HG02763 (cell line): Measurements from ENCODE around the gene FEM1B.

Source experiments
- ATAC-seq: cut with Tn5 transposase; IDR thresholded peaks from one replicate; pipeline ENCODE4 v1.9.1; 2021; ENCODE audit warnings: mild to moderate bottlenecking, moderate library complexity; ENCODE audit not compliant: unreplicated experiment

FEM1B gene

DNA sequence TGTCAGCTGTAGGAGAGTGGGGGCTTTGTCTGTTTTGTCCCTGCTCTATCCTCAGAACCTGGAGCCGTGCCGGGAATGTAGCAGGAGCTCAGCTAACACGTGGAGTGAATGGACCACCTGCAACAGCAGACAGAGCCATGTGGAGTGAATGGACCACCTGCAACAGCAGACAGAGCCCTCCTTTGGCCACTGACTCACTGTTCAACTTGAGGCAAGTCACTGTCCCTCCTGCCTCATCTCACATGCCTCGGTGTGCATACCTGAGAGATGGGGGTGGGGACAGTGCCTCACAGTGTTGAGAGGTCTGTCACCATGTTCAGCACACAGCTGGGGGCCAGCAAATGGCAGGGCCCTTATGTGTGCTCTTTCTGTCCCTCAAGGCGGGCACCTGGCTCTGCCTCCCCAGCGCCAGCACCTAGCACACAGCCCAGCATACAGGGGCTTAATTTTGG is 27.9 kb downstream of the FEM1B start:
- ATAC-seq, result no peak

DNA sequence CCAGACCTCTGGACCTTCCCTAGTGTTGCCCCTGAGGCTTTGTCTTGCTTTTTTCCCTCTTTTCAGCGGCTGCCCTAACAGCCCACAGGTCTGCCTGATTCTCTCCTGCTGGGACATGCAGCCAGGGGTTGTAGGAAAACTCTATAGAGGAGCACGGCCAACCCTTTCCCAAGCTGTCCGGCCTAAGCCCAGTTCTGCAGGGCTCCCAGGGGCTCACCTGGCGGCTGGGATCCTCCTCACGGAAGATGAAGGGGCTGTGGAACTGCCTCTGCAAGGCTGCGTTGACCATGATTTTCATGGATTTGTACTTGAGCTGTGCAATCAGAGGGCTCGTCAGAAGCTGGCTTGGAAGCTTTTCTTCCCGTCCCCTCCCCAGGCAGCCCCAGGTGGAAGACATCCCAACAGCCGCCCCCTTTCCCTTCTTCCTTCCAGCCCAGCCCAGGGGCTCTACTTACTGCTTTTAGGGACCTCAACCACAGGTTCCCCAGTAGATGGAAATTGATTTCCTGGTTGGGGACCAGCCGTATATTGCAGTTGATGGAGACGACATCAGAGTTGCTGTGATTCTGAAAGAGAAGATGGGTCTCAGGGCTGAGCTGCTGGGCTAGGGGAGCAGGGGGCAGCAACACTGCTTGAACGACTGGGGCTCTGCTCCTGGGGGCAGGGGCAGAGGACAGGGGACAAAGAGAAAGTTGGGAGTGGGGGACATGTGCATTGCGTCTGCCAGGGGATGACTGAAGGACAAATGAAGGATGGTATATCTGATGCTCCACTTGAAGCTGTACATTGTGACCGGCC is 29.8 kb downstream of the FEM1B start:
- ATAC-seq, result no peak

DNA sequence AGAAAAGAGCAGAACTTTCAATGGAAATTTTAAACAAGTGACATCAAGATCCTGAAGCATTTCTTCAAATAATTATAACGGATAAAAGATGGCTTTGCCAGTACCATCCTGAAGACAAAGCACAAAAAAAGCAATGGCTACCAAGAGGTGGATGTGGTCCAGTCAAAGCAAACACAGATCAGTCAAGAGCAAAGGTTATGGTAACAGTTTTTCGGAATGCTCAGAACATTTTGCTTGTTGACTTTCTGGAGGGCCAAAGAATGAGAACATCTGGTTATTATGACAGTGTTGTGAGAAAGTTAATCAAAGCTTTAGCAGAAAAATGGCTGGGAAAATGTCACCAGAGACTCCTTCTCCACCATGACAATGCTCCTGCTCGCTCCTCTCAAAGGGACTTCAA is 31.5 kb downstream of the FEM1B start:
- ATAC-seq, result no peak

DNA sequence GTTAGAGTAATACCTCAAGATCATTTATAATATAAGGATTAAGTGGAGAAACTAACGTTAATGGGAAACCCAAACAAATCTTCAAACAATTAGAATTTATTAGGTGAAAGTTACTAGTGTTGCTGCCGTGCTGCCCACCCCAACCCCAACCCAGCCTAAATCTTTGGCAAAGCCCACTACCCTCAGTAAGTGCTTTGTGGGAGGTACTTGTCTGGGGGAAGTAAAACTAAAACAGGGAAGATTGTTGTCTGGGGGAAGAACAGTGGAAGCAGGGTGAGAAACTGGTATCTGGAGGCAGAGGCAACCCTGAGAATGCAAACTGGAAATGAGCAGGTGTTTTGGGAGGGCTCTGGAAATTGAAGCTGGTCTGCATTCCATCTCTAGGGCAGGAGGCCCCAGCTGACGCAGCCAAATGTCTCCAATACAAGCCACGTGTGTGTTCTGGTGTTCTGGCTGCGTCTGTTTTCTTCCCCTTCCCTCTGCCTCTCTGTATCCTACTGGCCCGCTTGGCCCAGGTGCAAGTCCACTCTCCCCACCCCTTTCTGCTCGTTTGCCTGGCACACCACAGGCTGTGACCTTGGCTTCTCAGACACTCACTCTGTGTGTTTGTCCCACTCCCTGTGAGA is 32.7 kb downstream of the FEM1B start:
- no peak for ATAC-seq

DNA sequence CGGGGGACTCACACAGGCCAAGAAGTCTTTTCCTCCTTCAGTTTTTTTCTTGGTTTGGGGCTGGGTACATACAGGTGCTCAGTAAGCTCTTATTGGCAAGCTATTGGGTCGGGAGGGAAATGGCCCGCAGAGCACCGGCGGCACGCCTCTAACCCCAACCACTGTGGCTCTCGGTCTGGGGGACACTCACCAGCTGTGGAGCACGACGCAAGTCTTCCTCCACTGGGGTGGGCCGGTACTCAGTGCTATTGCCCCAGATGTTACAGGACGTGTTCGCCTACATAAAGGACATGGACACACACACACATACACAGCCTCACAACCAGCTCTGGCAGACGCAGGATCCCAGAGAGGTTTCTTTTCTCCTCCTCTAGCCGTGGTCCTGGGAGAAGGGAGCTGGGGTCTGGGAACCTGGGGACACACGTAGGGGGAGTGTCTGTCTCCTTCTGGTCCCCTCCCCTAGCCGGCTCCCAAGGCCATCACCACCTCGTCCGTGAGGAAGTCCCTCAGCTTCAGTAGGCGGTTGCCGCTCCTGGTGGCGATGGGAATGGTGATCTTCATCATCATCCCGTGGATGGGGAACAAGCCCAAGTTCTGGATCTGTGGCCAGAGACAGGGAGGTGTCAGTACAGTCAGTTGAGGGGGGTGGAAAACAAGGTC is 33.4 kb downstream of the FEM1B start:
- no peak for ATAC-seq

DNA sequence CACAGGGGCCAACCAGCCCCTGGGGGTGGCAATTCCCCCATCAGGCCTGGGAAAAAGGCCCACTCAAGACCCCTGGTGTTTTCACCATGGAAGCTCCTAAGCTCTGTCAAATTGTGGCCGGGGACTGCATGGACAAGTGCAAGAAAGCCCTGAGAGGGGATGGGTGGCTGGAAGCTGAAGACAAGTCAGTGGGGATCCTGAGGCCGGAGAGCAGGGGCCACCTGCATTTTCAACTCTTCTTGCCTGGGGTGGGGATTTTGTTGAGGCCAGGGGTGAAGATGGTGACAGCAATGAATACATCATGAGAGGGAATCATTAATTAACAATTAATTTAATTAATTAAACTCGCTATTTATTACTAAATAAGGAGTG is 33.9 kb downstream of the FEM1B start:
- no peak for ATAC-seq

DNA sequence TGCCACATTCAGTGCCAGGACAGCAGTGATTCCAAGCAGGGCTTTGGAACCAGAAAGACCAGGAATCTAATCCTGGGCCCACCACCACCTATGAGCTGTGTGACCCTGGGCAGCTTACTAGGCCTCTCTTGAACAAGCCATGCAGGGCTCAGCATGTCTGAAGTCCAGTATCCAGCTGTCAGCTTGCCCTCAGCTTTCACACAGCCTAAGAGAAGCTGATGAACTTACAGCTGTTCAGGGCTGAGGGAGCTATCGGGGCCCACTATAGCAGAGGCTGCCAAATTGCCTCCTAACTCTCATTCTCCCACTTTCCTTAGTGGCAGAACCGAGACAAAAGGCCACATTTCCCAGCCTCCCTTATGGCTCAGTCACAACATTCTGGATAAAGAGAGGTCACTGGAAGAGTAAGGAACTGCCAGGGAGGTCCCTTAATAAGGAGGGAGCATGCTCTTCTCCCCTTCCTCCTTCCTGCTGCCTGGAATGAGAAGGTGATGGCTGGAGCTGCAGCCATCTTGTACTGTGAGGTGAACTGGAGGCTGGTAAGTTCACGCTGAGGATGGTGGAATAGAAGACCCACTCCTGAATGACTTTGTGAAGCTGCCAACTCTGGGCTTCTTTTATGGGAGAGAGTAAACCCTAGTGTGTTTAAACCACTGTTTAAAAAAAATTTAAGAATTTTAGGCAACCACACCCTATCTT is 34.5 kb downstream of the FEM1B start:
- ATAC-seq, result no peak

DNA sequence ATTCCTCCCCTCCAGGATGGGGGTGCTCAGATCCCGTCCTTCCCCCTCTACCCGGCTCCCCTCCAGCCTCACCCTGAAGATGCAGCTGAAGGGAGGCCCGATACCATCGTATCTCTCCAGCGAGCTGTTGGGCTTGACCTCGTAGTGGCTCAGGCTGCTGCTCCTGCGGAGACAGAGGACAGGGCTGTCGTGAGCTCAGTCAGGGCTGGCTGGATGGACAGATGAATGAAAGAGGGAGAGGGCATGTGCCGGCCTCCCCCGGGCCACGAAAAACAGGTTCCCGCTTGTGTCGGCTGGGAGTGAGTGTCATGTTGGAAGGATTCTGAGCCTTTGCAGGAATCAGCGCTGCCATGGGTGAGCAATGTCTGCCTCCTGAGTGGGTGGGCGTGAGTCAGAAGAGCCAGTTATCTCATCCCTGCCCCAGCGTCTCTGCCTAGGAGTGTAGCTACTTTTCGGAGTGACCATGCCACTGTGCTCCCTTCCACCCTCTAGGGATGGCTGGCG is 35.2 kb downstream of the FEM1B start:
- ATAC-seq, result no peak

DNA sequence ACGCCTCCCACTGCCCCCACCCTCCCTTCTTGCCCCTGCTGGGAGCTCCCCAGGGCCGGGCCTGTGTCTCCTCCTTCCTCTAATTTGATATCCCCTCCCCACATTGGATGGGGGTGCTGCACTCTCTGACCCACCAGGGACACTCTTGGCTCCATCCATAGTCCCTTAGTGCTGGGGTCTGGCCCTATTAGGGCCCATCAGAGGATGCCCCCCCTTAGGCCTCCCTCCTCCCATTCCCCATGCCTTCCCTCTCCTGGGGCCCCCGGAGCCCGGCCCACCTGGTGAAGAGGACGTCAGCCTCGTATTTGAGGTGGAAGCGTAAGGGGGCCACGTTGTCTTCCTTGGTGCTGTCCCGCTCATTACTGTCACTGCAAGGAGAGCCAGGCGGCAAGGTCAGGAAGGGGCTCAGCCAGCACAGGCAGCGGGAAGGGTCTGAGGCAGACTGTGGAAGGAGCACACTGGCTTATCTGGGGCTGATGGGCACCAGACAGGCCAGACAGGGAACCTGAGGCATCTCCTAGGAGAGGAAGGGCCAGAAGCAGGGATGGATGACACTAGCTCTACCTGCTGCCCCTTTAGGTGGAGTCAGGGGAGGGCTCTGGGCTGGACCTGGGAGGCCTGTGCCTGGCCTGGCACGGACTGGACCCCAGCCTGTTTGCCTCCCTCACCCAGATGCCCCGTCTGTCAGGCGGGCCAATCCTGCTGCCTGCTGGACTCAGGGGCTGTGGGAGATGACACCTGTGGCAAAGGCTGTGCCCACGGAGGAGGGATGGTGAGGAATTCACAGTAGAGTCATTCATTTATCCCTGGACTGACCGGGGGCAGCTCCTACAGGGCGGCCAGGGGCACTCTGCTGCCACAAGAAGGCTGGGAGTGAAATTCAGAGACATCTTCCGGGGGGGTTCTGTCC is 36.2 kb downstream of the FEM1B start:
- ATAC-seq, result no peak

DNA sequence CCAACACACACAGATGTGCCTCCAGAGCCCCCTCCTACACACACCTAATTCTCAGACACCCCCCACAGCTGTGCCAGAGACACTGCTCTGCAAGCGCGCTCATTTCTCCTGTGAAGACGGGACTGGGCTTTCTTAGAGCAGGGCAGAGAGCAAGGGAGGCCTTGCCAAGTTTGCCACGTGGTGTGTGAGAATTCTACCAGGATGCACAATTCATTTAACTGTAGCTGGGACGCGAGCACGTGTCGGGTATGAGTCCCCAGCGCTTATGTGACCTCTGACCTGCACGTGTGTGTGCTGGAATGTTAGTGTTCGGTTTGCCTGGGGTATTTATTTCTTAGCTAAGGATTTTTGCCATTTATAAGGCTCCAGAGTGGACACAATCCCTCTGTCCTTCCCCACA is 37.0 kb downstream of the FEM1B start:
- no peak for ATAC-seq

DNA sequence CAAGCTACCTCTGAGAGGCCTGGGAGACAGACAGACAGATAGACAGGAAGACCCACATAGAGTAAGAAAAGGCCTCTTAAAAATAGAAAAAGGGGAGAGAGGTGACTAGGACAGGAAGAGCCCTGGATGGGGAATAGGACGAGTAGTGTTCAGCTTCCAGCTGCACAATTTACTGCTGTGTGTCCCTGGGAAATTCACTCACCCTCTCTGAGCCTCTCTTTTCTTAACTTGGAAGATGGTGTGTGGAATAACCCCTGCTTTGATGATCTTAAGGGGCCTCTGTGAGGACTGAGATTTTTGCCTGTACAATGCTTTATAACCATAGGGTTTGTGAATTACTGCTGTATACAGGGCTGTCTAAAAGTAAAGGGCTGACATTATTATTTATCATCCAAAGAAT is 37.5 kb downstream of the FEM1B start:
- no peak for ATAC-seq

DNA sequence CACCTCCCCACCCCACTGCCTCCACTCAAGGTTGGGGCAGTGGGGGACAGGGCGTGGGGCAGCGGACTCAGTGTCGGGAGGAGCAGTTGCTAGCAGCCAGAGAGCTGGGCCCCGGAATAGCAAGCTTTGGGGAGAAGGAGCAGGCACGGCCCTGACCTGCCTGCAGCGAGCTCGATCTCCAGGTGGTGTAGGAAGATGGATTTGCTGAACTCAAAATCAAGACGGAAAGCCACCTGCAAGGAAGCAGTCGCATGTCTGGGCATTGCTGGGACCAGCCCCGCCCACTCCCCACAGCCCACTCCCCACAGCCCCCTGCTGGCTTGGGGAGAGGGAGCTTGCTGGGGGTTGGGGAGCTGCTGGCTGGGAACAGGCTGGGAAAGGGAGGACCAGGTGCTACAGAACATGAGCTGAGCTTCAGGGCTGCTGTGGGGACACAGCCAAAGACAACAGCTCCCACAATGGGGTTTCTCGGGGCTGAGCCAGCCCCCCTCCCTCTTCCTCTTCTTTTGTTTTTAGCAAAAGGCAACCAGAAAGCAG is 38.0 kb downstream of the FEM1B start:
- no peak for ATAC-seq

DNA sequence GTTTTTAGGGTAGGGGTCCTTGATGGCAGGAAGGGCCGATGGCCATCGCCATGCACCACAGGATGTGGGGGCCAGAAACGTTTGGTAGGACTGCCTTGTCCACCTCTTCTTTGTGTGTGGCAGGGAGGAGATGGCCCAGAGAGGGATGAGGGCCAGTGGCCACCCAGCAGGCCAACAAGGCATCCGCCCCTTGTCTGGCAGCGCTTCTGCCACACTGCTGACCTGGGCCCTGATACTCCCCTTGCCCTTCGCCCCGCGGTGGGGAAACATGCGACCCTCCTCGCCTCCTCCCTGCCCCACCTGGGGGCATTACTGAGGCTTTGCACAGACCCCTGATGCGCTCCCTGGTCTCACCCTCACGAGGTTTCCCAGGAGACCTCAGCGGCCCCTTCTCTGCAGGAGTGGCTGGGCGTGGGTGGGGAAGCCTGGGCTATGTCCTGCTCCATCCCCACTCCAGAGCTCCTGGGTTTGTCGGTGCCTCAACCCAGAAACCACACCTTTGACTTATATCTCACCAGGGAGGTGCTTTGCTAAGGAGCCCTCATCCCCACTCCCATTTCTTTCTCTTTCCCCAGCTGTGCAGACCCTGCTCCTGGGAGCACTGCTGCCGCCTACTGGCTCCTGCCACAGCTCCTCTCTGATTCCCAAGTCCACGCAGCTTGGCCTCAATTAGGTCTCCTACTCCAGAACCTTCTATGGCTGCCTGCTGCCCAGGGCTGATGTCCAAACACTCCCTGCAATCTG is 38.7 kb downstream of the FEM1B start:
- no peak for ATAC-seq

DNA sequence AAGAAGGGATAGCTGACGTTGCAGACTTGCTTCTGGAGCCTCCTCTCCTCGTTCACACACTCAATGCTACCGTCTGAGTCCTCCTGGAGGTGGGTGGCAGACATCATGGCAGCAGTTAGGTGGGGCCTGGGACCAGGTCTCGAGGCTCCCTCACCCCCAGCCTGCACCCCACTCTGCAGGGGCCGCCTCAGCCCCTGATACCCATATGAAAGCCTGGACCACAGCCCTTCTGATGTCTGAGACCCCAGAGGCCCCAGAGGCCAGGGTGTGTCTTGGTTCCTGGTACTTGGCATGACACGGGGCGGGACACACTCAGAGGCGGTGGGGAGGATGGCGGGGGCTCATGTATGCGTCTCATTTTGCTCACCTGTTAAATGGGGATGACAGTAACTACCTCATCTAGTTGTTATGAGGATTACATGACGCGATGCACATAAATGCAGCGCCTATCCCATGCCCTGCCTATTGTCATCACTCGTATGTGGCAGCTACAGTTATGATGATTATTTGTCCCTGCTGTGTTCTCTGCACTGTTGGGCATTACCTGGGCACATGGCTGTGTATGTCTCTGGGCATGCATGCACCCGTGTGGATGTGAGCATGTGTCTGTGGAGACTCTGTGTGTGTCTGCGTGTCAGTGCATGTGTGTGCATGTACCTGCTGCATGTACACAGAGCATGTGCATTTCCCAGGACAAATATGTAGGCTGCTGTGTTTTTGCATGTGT is 39.9 kb downstream of the FEM1B start:
- ATAC-seq, result no peak

DNA sequence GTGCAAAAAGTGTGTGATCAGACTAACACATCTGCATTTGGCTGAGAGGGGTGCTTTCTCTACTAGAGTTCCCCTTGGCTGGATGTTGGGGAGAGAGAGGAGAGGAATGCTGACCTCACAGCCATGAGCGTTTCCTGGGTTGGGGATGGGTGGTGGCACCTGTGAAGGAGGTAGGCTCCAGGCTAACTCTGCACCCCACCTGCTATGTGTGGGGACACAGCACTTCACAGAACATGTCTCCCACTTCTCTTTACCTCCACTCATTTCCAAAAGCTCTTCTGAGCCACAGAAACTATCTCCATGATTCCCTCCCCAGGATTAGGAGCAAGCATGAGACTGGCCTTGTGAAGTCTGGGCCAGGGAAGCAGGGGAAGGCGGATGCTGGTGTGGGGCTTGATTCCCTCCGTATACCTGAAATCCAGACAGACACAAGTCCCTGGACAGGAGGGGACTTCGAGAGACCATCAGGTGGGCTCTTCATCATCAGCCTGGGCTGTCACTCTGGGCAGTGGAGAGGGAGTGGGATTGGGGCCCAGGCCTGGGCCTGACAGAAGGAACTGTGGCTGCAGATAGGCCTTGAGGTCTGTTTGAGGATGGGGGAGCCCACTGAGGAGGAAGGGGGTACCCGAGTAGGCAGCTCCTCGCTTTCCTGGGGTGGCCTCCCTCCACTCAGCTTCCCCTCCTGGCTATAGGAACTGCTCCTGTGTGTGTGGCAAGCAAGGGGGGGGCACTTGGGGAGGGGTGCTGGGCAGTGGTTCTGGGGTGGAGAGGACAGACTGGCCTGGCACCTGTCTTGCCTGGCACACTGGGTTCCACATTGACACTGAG is 40.7 kb downstream of the FEM1B start:
- no peak for ATAC-seq

DNA sequence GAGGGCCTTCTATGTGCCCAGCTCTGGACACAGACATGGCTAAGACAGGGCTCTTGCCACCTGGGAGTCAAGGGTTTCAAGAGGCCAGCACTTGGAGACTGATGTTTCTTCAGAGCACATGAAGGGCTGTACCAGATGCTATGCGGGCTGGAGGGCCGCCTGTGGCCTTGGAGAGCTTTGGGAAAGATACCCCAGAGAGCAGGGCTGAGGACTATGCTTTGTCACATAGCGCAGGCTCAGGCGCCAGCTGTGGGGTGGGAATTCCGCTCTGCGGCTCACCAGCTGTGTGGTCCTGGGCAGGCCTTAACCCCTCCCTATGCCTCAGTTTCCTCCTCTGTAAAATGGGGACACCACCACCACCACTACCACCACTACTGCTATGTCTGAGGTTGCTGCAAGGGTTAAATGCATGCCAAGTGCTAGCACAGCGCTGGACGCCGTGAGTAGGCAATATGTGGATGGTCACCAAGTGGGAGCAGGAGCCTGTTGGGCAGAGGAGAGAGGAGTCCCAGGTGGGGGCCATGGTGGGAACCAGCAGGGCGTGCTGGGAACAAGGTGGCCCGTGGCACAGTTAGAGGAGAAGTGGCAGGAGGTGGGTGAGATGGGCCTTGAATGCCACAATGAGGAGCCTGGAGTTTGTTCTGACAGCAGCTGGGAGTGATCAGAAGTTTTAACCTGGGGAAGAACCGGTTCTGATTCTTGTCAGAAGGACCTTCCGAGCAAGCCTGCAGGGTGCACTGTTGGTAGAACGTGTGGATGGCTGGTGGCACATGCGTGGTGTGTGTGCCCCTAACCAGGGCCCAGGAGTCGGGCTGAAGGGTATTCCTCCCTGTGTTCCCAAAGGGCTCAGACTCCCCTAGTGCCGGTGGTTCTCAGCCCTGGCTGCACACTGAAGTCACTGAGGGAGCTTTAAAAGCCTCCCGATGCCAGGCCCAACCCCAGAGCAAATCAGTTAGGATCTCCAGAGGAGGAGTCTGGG is 41.7 kb downstream of the FEM1B start:
- ATAC-seq, result no peak

DNA sequence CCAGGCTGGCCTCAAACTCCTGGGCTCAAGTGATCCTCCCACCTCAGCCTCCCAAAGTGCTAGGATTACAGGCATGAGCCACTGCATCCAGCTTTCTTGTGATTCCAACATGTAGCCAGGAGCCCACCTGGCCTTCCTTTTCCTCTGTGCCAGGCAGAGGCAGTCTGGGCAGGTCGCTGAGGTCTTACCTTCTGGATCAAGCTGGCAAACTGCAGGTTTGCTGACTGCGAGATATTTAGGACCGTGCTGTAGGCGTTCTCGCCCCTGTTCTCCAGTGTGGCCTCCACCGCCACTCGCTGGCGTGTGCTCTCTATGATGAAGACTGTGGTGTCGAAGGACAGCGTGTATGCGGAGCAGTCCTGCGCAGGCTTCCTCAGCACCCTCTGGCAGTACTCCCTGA is 42.5 kb downstream of the FEM1B start:
- ATAC-seq, result no peak
